HG03439 (cell line): ENCODE data around the gene DNAAF6.
"Not testable (repeated sequence)": the region's sequence is repeated elsewhere in the genome, so short reads cannot be mapped to it uniquely, and the experiment has no call there.

ENCODE experiments used
- ATAC-seq: cut with Tn5 transposase; IDR thresholded peaks from one replicate; pipeline ENCODE4 v1.9.1; 2021; ENCODE audit warnings: mild to moderate bottlenecking, moderate library complexity; ENCODE audit not compliant: unreplicated experiment

Gene DNAAF6

GRCh38 chrX:107205770-107206696 lies at the start of gene DNAAF6, which contains the start of gene NUP62CL:
TSS of gene DNAAF6 (plus strand) at chrX:107206611. CDS start at chrX:107212876, 6,265 bp downstream.
TSS of gene NUP62CL (minus strand) at chrX:107206433. CDS start at chrX:107175146, 31,287 bp downstream.
- ATAC-seq: peak; percentile 94

- not testable (repeated sequence) for ATAC-seq
These were observed 48.8 kb upstream of the DNAAF6 start for GRCh38 chrX:107157618-107158017.

GRCh38 chrX:107167163-107167921 lies 39.1 kb upstream of the DNAAF6 start:
- ATAC-seq: no peak

- ATAC-seq: no peak
These were observed 38.2 kb upstream of the DNAAF6 start for GRCh38 chrX:107168257-107168656.

- ATAC-seq: no peak
These were observed 37.7 kb upstream of the DNAAF6 start for GRCh38 chrX:107168712-107169111.

- ATAC-seq: no peak
These were observed 34.9 kb upstream of the DNAAF6 start for GRCh38 chrX:107171369-107172102.

GRCh38 chrX:107197319-107197718 lies 9.1 kb upstream of the DNAAF6 start:
- no peak for ATAC-seq

- ATAC-seq: not testable (repeated sequence)
These were observed 8.3 kb upstream of the DNAAF6 start for GRCh38 chrX:107198074-107198473.

- ATAC-seq: no peak
These were observed 6.9 kb upstream of the DNAAF6 start for GRCh38 chrX:107199491-107199890.

- ATAC-seq: no peak
These were observed 2.3 kb upstream of the DNAAF6 start for GRCh38 chrX:107204068-107204605.

GRCh38 chrX:107206697-107207065 lies 270 bp downstream of the DNAAF6 start:
- ATAC-seq: no peak

GRCh38 chrX:107207089-107207488 lies 678 bp downstream of the DNAAF6 start:
- no peak for ATAC-seq

GRCh38 chrX:107207943-107208342 lies 1.5 kb downstream of the DNAAF6 start:
- ATAC-seq: no peak

GRCh38 chrX:107213477-107213876 lies 7.1 kb downstream of the DNAAF6 start:
- no peak for ATAC-seq

- ATAC-seq: no peak
These were observed 20.3 kb downstream of the DNAAF6 start for GRCh38 chrX:107226757-107227156.

- no peak for ATAC-seq
These were observed 21.5 kb downstream of the DNAAF6 start for GRCh38 chrX:107227780-107228485.

GRCh38 chrX:107228486-107228819 lies 22.0 kb downstream of the DNAAF6 start:
- no peak for ATAC-seq

GRCh38 chrX:107272431-107272921 lies 66.1 kb downstream of the DNAAF6 start:
- no peak for ATAC-seq

GRCh38 chrX:107273795-107274194 lies 67.4 kb downstream of the DNAAF6 start:
- no peak for ATAC-seq

- ATAC-seq: no peak
These were observed 82.3 kb downstream of the DNAAF6 start for GRCh38 chrX:107288676-107289075.
